Adrenal gland (tissue), 12 donors: ENCODE measurements around the gene LSM12. TPM values are rescaled to one million over a fixed set of nuclear protein-coding genes. Genes with fewer than 3 reads are reported as not detected.

Source experiments
- DNase-seq, 7 donors: peaks; one replicate each; pipeline ENCODE4 v3.0.0-alpha.2; 2019 to 2020
- H3K27ac ChIP-seq, 5 donors: fragments of 200-600 bp; sonication (generic) in 4 of 5; 1 replicate in 3 of 5; 2 replicates in 2 of 5; pipeline versions ENCODE4 v1.5.1 to v1.8.0; 2016 to 2020; ENCODE audit warnings: mild to moderate bottlenecking in 1 of 5
- H3K27me3 ChIP-seq: fragments of 200-600 bp; 2 replicates; pipeline ENCODE4 v1.8.0; 2021
- H3K36me3 ChIP-seq, 2 donors: fragments of 200-600 bp; replicated peaks in 1 of 2; 1 replicate in 1 of 2; 2 replicates in 1 of 2; pipeline versions ENCODE4 v1.5.1 to v1.8.0; 2018 to 2022
- H3K4me1 ChIP-seq, 2 donors: fragments of 200-600 bp; replicated peaks in 1 of 2; 1 replicate in 1 of 2; 2 replicates in 1 of 2; pipeline versions ENCODE4 v1.5.1 to v1.8.0; 2018 to 2021
- H3K4me3 ChIP-seq, 4 donors: fragments of 200-600 bp; sonication (generic) in 3 of 4; one replicate each; pipeline ENCODE4 v1.5.1; 2016 to 2018
- H3K9me3 ChIP-seq, 3 donors: fragments of 200-600 bp; sonication (generic) in 1 of 3; replicated peaks in 1 of 3; 1 replicate in 2 of 3; 2 replicates in 1 of 3; pipeline versions ENCODE4 v1.5.1 to v1.8.0; 2016 to 2021
- CTCF ChIP-seq, 6 experiments: fragments of 450-650 bp in 4 of 6; fragments of 200-600 bp in 2 of 6; sonication (generic) in 1 of 6; IDR thresholded peaks; 1 replicate in 5 of 6; 2 replicates in 1 of 6; pipeline versions ENCODE4 v1.5.1 to v1.8.0; 2016 to 2021; ENCODE audit warnings: antibody characterized with exemption in 6 of 6, mild to moderate bottlenecking in 2 of 6, moderate library complexity in 1 of 6
- POLR2A ChIP-seq, 2 donors: fragments of 450-650 bp; IDR thresholded peaks; one replicate each; pipeline ENCODE4 v1.6.1; 2017; ENCODE audit warnings: antibody characterized with exemption in 2 of 2, mild to moderate bottlenecking in 2 of 2, moderate library complexity in 1 of 2
- WGBS, 4 donors: extraction: QIAGEN DNeasy Blood & Tissue Kit in 2 of 4; methylation state at CpG; one replicate each; pipeline versions ENCODE4 v1.1.5 to v1.1.7; 2013 to 2017; 5-methylcytosine and 5-hydroxymethylcytosine counted together
- intact Hi-C, 2 donors: fragments of 100-400 bp; cut with DNase I; formaldehyde crosslinking; loops; one replicate each; pipeline versions ENCODE4 v1.14.1 to v1.15.0; 2022 to 2023
- polyA plus RNA-seq, 3 donors: library from polyadenylated mRNA; stranded (reverse); fragments of 200-250 nt in 2 of 3; fragments of 350-450 nt in 1 of 3; fragmentation: Illumina TruSeq in 1 of 3; extraction: RNeasy Lipid Tissue Mini Kit (QIAGEN cat#74804) in 1 of 3; gene quantifications; one replicate each; pipeline ENCODE4 v1.2.3, GENCODE V29; 2013 to 2014
- total RNA-seq, 9 donors: library from RNA; depleted of rRNA in 4 of 9; stranded (reverse); fragments of >200 nt in 4 of 9; fragments of 120-200 nt in 1 of 9; fragmentation: NEBNext Ultra II Directional in 1 of 9; extraction: Animal tissue kit (Norgen Biotek cat#: 25700) in 1 of 9; gene quantifications; one replicate each; pipeline versions ENCODE4 v1.1.0 to v1.2.4, GENCODE V29; 2013 to 2023
- donor health status: healthy with polysubstance abuse.
- donor health status: Bipolar disorder and iron deficiency.
- donor health status: DM: yes; HTN: yes; CAD: no.
- donor health status: DM: no; HTN: no; CAD: no.
- donor health status: DM: no; HTN: no; CAD: no.
- donor health status: DM: yes; HTN: yes; CAD: no.

LSM12 gene
- total and polyA plus RNA-seq, 12 donors: 19.8 to 54.7 (median 37.3) TPM

GRCh38 chr17:44075598-44076293, 9.3 kb upstream of the LSM12 start:
- no peak overlapping the region for H3K27ac ChIP-seq
- H3K4me3 ChIP-seq: no peak overlapping the region
- H3K36me3 ChIP-seq: peaks cover 0 to 65% of the 10 kb centered on the region in 2 donors
- no peaks in the 10 kb centered on the region for H3K9me3 ChIP-seq
- intact Hi-C loops: no loop called here
- H3K4me1 ChIP-seq: peaks cover 11% of the 10 kb centered on the region in 2 donors
- 82 to 84% (median 83%) methylated on average over 8 to 10 of the region's 10 CpGs for WGBS, 4 donors
- H3K27me3 ChIP-seq: no peaks in the 10 kb centered on the region
- no peak for TF ChIP-seq POLR2A (IDR thresholded peaks at IDR 0.05)
- no peak for TF ChIP-seq CTCF (IDR thresholded peaks at IDR 0.05)
- no peak for DNase-seq

GRCh38 chr17:44074911-44075285, 8.4 kb upstream of the LSM12 start:
- intact Hi-C loops: no loop called here
- Histone ChIP-seq H3K27me3 (no peaks in the 10 kb centered on the region), H3K27ac (no peak overlapping the region), H3K4me1 (peaks cover 15% of the 10 kb centered on the region in 2 donors), H3K36me3 (peaks cover 0 to 57% of the 10 kb centered on the region in 2 donors), H3K4me3 (no peak overlapping the region), H3K9me3 (no peaks in the 10 kb centered on the region)
- 85 to 98% (median 90%) methylated on average over 4 to 9 of the region's 9 CpGs for WGBS, 4 donors
- no peak for DNase-seq
- no peak for TF ChIP-seq POLR2A (IDR thresholded peaks at IDR 0.05)
- no peak for TF ChIP-seq CTCF (IDR thresholded peaks at IDR 0.05)

GRCh38 chr17:44074231-44074910, 7.9 kb upstream of the LSM12 start:
- WGBS, 4 donors: 71 to 81% (median 79%) methylated on average over 5 to 9 of the region's 9 CpGs
- Histone ChIP-seq H3K27me3 (no peaks in the 10 kb centered on the region), H3K36me3 (peaks cover 0 to 51% of the 10 kb centered on the region in 2 donors), H3K9me3 (no peaks in the 10 kb centered on the region), H3K4me3 (no peak overlapping the region), H3K27ac (no peak overlapping the region), H3K4me1 (peaks cover 16 to 18% of the 10 kb centered on the region in 2 donors)
- intact Hi-C loops: no loop called here
- no peak for TF ChIP-seq CTCF (IDR thresholded peaks at IDR 0.05)
- TF ChIP-seq POLR2A (IDR thresholded peaks at IDR 0.05): no peak
- peak in 1 of 7 donors; percentile 15 for DNase-seq

- 38 to 51% (median 49%) methylated on average over 2 of the region's 2 CpGs for WGBS, 4 donors
- TF ChIP-seq POLR2A (IDR thresholded peaks at IDR 0.05) (no peak), CTCF (IDR thresholded peaks at IDR 0.05) (no peak)
- Histone ChIP-seq H3K4me3 (peak overlapping the region in 1 of 4 donors; percentile 66), H3K36me3 (peaks cover 0 to 25% of the 10 kb centered on the region in 2 donors), H3K4me1 (peaks cover 23 to 26% of the 10 kb centered on the region in 2 donors), H3K27me3 (no peaks in the 10 kb centered on the region), H3K9me3 (no peaks in the 10 kb centered on the region), H3K27ac (peak overlapping the region in 2 of 5 donors; percentile 45 to 86)
- peak in 1 of 7 donors; percentile 22 for DNase-seq
- intact Hi-C loops: no loop called here
Observed at GRCh38 chr17:44071772-44072171, 5.3 kb upstream of the LSM12 start.
